Endothelial cell (in vitro differentiated cells): ENCODE measurements around the gene DAZAP1. TPM values are rescaled to one million over a fixed set of nuclear protein-coding genes. Genes with fewer than 3 reads are reported as not detected.

ENCODE experiments used
- DNase-seq: peaks from one replicate; pipeline ENCODE4 v3.0.0; 2021; ENCODE audit warnings: low spot score
- H3K27ac Mint-ChIP-seq: one replicate; pipeline ENCODE4 v1.8.0; 2021; ENCODE audit warnings: mixed read lengths, inconsistent platforms; ENCODE audit not compliant: unreplicated experiment
- H3K27me3 Mint-ChIP-seq: one replicate; pipeline ENCODE4 v1.8.0; 2021; ENCODE audit warnings: mild to moderate bottlenecking, moderate library complexity, mixed read lengths, inconsistent platforms; ENCODE audit not compliant: unreplicated experiment
- H3K36me3 Mint-ChIP-seq: one replicate; pipeline ENCODE4 v1.8.0; 2021; ENCODE audit warnings: mild to moderate bottlenecking, low read depth, mixed read lengths, inconsistent platforms; ENCODE audit not compliant: unreplicated experiment
- H3K4me1 Mint-ChIP-seq: one replicate; pipeline ENCODE4 v1.8.0; 2021; ENCODE audit warnings: mild to moderate bottlenecking, mixed read lengths, inconsistent platforms; ENCODE audit not compliant: unreplicated experiment
- H3K4me3 Mint-ChIP-seq: one replicate; pipeline ENCODE4 v1.8.0; 2021; ENCODE audit warnings: mild to moderate bottlenecking, mixed read lengths, inconsistent platforms; ENCODE audit not compliant: unreplicated experiment
- H3K9me3 Mint-ChIP-seq: one replicate; pipeline ENCODE4 v1.8.0; 2021; ENCODE audit warnings: mixed read lengths, inconsistent platforms; ENCODE audit not compliant: unreplicated experiment
- total RNA-seq: library from RNA; stranded (reverse); fragmentation: NEBNext Ultra II Directional; extraction: Animal tissue kit (Norgen Biotek cat#: 25700); gene quantifications from one replicate; pipeline ENCODE4 v1.2.1, GENCODE V29; 2021; ENCODE audit not compliant: unreplicated experiment
- TF ChIP-seq, protein P1 (sequence below): fragments of 200-600 bp; sonication (generic); IDR thresholded peaks from one replicate; pipeline ENCODE4 v1.5.0; 2021; ENCODE audit warnings: antibody characterized with exemption; ENCODE audit not compliant: unreplicated experiment

DAZAP1 gene
- total RNA-seq, 1 donor from 2014 or later, result 145 TPM

DNA sequence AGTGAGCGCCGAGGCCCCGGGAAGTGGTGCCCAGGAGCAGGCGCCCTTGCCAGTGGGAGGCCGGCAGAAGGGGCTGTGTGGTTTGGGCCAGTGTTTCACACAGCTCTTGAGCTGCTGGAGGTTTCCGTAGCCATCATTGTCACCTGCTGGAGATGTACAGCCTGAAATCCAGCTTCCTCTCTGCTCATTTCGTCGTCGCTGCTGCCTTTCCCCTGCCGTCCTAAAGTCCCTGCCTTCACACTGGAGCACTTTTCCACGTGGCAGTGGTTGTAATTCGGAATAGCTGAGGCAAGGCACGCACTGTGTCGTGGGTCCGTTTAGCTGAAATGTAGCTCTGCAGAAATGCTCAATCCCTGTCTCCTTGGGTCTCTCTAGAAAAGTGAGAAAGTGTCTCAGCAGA is 13.2 kb downstream of the DAZAP1 start:
- Mint-ChIP-seq H3K9me3 (no peaks in the 10 kb centered on the region), H3K36me3 (peaks cover 37% of the 10 kb centered on the region), H3K4me1 (peaks cover 7% of the 10 kb centered on the region), H3K4me3 (peak overlapping the region; percentile 56), H3K27me3 (peaks cover 13% of the 10 kb centered on the region), H3K27ac (no peak overlapping the region)
- no peak for DNase-seq
- TF ChIP-seq, protein P1, sequence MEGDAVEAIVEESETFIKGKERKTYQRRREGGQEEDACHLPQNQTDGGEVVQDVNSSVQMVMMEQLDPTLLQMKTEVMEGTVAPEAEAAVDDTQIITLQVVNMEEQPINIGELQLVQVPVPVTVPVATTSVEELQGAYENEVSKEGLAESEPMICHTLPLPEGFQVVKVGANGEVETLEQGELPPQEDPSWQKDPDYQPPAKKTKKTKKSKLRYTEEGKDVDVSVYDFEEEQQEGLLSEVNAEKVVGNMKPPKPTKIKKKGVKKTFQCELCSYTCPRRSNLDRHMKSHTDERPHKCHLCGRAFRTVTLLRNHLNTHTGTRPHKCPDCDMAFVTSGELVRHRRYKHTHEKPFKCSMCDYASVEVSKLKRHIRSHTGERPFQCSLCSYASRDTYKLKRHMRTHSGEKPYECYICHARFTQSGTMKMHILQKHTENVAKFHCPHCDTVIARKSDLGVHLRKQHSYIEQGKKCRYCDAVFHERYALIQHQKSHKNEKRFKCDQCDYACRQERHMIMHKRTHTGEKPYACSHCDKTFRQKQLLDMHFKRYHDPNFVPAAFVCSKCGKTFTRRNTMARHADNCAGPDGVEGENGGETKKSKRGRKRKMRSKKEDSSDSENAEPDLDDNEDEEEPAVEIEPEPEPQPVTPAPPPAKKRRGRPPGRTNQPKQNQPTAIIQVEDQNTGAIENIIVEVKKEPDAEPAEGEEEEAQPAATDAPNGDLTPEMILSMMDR, result no peak

DNA sequence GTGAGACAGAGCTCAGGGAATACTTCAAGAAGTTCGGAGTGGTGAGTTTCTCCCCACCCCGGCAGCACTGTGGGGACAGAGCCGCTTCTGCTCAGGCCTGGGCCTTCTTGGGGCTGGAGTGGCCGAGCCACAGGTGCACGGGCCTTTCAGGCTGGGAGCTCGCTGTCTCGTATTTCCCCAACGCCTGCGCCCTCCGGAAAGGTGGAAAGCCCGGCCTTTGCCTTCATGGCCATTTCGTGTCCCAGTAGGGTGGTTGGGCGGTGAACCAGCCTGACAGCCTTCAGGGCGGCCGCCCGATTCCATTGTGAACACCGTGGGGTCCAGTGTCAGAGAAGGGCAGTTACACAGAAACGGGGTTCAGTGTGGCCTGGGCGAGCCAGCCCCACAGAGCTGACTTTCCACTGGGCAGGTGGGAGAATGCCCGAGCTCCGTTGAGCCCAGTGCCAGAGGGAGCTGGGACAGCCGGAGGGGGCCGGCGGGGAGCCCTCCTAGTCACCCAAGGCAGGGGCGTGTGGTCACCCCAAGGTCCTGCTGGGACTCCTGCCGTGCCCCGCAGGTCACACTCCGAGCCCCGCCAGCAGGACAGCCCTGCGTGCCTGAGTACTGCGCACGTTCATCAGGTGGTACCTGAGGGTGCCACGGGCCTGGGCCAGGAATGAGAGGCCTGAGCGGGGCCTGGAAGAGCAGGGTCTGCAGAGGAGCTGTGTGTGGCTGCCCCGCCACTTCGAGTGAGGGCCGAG is 14.0 kb downstream of the DAZAP1 start:
- peaks cover 41% of the 10 kb centered on the region for H3K36me3 Mint-ChIP-seq
- H3K4me3 Mint-ChIP-seq, result no peak overlapping the region
- no peak for DNase-seq
- H3K27ac Mint-ChIP-seq, result no peak overlapping the region
- H3K27me3 Mint-ChIP-seq, result peaks cover 12% of the 10 kb centered on the region
- peaks cover 4% of the 10 kb centered on the region for H3K4me1 Mint-ChIP-seq
- TF ChIP-seq, protein P1, result no peak
- no peaks in the 10 kb centered on the region for H3K9me3 Mint-ChIP-seq

DNA sequence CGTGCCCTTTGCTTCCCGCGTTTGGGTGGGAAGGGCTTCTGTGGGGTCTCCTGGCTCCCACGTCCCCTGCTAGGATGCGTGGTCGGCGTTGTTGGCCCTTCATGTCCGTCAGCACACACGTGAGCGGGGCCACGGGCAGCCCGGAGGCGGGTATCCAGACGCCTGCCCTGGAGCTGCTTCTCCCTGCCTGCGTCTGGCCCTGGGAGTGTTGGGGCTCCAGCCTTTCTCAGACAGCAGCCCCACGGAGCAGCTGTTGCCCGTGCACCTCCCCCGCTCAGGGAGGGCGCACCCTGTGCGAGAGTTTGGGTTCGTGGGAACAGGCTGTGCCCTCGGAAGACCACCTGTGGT is 14.5 kb downstream of the DAZAP1 start:
- DNase-seq, result no peak
- Mint-ChIP-seq H3K27me3 (peaks cover 12% of the 10 kb centered on the region), H3K27ac (no peak overlapping the region), H3K9me3 (no peaks in the 10 kb centered on the region), H3K4me1 (peaks cover 4% of the 10 kb centered on the region), H3K4me3 (no peak overlapping the region), H3K36me3 (peaks cover 41% of the 10 kb centered on the region)
- TF ChIP-seq, protein P1, result no peak

DNA sequence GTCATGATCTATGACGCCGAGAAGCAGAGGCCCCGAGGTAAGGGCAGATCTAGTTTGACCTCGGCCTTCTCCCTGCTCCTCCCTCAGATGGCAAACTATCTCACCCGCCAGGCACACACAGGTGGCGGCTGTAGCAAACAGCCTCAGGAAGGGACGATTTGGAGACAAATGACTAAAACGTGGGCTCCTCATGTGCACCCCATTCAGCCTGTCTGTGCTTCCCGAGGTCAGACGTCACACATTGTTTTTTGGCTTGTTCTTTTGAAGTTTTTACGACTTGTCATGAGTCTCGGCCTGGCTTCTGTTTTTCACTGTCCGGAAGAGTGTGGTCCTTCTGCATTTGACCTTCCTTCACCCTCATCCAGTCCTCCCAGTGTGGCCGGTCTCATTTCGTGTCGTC is 15.0 kb downstream of the DAZAP1 start:
- Mint-ChIP-seq H3K9me3 (no peaks in the 10 kb centered on the region), H3K27me3 (peaks cover 12% of the 10 kb centered on the region), H3K27ac (peak overlapping the region; percentile 57), H3K4me3 (peak overlapping the region; percentile 74), H3K36me3 (peaks cover 39% of the 10 kb centered on the region), H3K4me1 (peaks cover 3% of the 10 kb centered on the region)
- TF ChIP-seq, protein P1, result no peak
- DNase-seq, result no peak

DNA sequence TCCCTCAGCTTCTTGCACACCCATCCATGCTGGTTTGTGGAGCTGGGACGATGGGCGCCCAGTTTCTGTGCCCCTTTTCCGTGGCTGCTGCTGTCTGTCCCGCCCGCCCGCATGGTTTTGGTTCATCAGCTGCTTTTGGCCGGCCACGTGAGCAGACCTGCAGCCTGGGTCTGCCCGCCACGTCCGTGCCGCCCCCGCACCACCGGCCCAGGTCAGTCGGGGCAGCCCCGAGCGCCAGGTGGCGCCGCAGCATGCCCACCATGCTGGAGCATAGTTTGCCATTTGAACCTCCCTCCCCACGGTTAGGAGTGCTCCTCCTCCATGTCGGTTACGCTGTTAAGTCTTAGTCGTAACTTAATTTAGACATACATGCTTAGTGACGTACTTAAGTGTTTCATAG is 15.6 kb downstream of the DAZAP1 start:
- Mint-ChIP-seq H3K27ac (no peak overlapping the region), H3K4me1 (no peaks in the 10 kb centered on the region), H3K9me3 (no peaks in the 10 kb centered on the region), H3K4me3 (peak overlapping the region; percentile 8), H3K36me3 (peaks cover 36% of the 10 kb centered on the region), H3K27me3 (peaks cover 8% of the 10 kb centered on the region)
- TF ChIP-seq, protein P1, result no peak
- no peak for DNase-seq
